HUES64 (cell line): ENCODE measurements around the gene SERPINB1.

Experiments
- H3K27ac ChIP-seq: 2 replicates; pipeline ENCODE4 v1.7.0; 2013; ENCODE audit warnings: low read depth, low read length, inconsistent platforms
- H3K27me3 ChIP-seq: 2 replicates; pipeline ENCODE4 v1.6.1; 2013; ENCODE audit warnings: mild to moderate bottlenecking, low read length; ENCODE audit not compliant: insufficient read depth
- H3K36me3 ChIP-seq: 2 replicates; pipeline ENCODE4 v1.6.1; 2013; ENCODE audit warnings: mild to moderate bottlenecking, low read length; ENCODE audit not compliant: insufficient read depth
- H3K4me1 ChIP-seq: 2 replicates; pipeline ENCODE4 v1.6.1; 2013; ENCODE audit warnings: mild to moderate bottlenecking, low read length, moderate library complexity; ENCODE audit not compliant: insufficient read depth
- H3K4me3 ChIP-seq: 2 replicates; pipeline ENCODE4 v1.5.1; 2013; ENCODE audit warnings: mild to moderate bottlenecking, low read length, moderate library complexity
- H3K9ac ChIP-seq: 2 replicates; pipeline ENCODE4 v1.6.1; 2013; ENCODE audit warnings: mild to moderate bottlenecking, low read depth, low read length
- H3K9me3 ChIP-seq: 2 replicates; pipeline ENCODE4 v1.6.1; 2013; ENCODE audit warnings: low read depth, low read length; ENCODE audit not compliant: insufficient read depth
- WGBS: fragments of 150-250, 120-280 bp; methylation state at CpG from one replicate; pipeline ENCODE4 v1.1.7; 2013; ENCODE audit warnings: missing lambda C conversion rate; 5-methylcytosine and 5-hydroxymethylcytosine counted together

SERPINB1 gene

GRCh38 chr6:2791450-2791974 lies 50.2 kb downstream of the SERPINB1 start:
- no peak overlapping the region for H3K9ac ChIP-seq
- H3K9me3 ChIP-seq, result no peaks in the 10 kb centered on the region
- H3K4me1 ChIP-seq, result peaks cover 5% of the 10 kb centered on the region
- H3K36me3 ChIP-seq, result peaks cover 2% of the 10 kb centered on the region; the same call in 1 of the 2 replicates
- H3K4me3 ChIP-seq, result no peak overlapping the region
- WGBS, result 83% methylated on average over 4 of the region's 4 CpGs
- H3K27me3 ChIP-seq, result no peaks in the 10 kb centered on the region
- no peak overlapping the region for H3K27ac ChIP-seq

DNA sequence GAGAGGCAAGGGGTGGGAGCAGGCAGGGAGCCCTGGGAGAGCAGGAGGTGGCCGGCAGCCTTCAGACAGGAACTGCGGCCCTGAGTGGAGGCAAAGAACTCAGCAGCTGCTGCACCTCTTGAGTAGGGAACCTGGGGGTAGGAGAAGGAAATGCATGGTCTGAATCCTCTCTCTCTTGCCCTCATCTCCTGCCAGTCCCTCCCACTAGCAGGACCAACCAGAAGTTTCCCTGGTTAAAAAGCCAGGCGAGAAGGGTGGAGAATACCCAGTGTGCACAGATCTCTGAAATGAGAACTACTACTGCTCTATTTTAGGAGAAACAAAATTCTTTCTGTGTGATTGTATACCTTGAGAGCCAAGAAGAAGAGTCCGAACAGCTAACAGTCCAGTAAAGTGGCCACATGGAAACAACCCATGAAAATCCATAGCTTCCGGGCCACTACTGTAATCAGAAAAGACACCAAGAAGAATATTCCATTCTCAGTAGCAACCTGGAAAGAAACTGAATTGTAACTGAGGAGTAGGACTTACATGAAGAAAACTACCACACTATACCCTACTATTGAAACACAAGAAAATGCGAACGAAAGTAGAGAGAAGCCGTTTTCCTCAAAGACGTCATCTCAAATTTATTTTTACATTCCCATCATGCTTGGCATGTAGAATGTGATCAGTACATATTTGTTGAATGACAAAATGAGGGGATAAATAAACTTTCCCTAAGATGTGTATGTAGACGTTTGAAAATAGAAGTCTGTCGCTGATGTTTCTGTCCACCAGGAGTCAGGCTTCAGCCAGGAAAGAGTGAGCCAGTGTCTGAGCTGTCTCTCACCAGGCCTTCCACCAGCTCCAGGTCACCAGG lies 50.8 kb downstream of the SERPINB1 start:
- peaks cover 2% of the 10 kb centered on the region; the same call in 1 of the 2 replicates for H3K36me3 ChIP-seq
- peaks cover 5% of the 10 kb centered on the region for H3K4me1 ChIP-seq
- no peaks in the 10 kb centered on the region for H3K27me3 ChIP-seq
- no peaks in the 10 kb centered on the region for H3K9me3 ChIP-seq
- no peak overlapping the region for H3K4me3 ChIP-seq
- H3K27ac ChIP-seq, result no peak overlapping the region
- H3K9ac ChIP-seq, result no peak overlapping the region
- 62% methylated on average over 9 of the region's 11 CpGs for WGBS

- WGBS, result 83% methylated on average over 4 of the region's 4 CpGs
- Histone ChIP-seq H3K4me1 (peaks cover 9% of the 10 kb centered on the region), H3K4me3 (no peak overlapping the region), H3K27ac (no peak overlapping the region), H3K27me3 (no peaks in the 10 kb centered on the region), H3K9me3 (no peaks in the 10 kb centered on the region), H3K9ac (no peak overlapping the region), H3K36me3 (peaks cover 23% of the 10 kb centered on the region)
Observed at GRCh38 chr6:2786269-2786668, 55.4 kb downstream of the SERPINB1 start.

DNA sequence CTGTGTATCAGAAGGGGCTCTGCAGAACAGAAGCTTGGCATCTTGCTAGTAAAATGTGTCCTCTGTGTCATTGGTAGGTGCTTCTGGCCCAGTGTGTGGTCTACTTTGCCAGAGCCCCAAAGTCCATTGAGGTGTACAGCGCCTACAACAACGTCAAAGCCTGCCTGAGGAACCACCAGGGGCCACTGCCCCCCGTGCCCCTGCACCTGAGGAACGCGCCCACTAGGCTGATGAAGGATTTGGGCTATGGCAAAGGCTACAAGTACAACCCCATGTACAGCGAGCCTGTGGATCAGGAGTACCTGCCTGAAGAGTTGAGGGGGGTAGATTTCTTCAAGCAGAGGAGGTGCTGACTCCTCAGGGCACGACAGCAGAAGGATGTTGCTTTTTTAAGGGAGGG lies 56.7 kb downstream of the SERPINB1 start:
- Histone ChIP-seq H3K27ac (no peak overlapping the region), H3K9ac (no peak overlapping the region), H3K27me3 (no peaks in the 10 kb centered on the region), H3K36me3 (peaks cover 34% of the 10 kb centered on the region), H3K4me3 (no peak overlapping the region), H3K9me3 (no peaks in the 10 kb centered on the region), H3K4me1 (peaks cover 4% of the 10 kb centered on the region; the same call in 1 of the 2 replicates)
- WGBS, result 95% methylated on average over 7 of the region's 7 CpGs

- H3K9ac ChIP-seq, result no peak overlapping the region
- H3K4me3 ChIP-seq, result no peak overlapping the region
- H3K27ac ChIP-seq, result no peak overlapping the region
- 0 out of 2 replicates have a peak, but pooled peaks cover 4% of the 10 kb centered on the region for H3K4me1 ChIP-seq
- H3K36me3 ChIP-seq, result peaks cover 43% of the 10 kb centered on the region
- H3K27me3 ChIP-seq, result no peaks in the 10 kb centered on the region
- no peaks in the 10 kb centered on the region for H3K9me3 ChIP-seq
- 92% methylated on average over 5 of the region's 5 CpGs for WGBS
Observed at GRCh38 chr6:2784061-2784460, 57.6 kb downstream of the SERPINB1 start.

- no peak overlapping the region for H3K9ac ChIP-seq
Observed at GRCh38 chr6:2783188-2783963, 58.3 kb downstream of the SERPINB1 start.

DNA sequence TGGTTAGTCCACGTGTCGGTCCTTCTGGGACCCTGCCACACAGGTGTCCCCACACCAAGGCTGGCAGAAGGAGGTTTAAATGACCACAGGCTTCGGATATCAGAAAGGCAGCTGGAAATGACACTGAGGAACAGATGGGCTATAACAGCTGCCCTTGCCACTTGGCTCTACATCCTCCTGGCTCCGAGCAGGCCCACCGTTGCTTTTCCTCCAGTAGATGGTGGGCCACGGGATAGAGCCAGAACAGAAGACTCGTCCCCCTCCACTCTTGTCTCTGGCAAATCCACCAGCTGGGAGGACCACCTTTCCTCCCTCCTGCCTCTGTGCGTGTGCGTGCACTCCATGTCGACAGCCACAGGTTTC lies 58.9 kb downstream of the SERPINB1 start:
- 93% methylated on average over 10 of the region's 10 CpGs for WGBS
- no peak overlapping the region for H3K4me3 ChIP-seq
- H3K36me3 ChIP-seq, result peaks cover 46% of the 10 kb centered on the region
- H3K27me3 ChIP-seq, result no peaks in the 10 kb centered on the region
- no peak overlapping the region for H3K9ac ChIP-seq
- H3K4me1 ChIP-seq, result 0 out of 2 replicates have a peak, but pooled peaks cover 4% of the 10 kb centered on the region
- no peaks in the 10 kb centered on the region for H3K9me3 ChIP-seq
- no peak overlapping the region for H3K27ac ChIP-seq

More at GRCh38 chr6:2783188-2783963, 58.3 kb downstream of the SERPINB1 start:
- H3K4me1 ChIP-seq, result 0 out of 2 replicates have a peak, but pooled peaks cover 4% of the 10 kb centered on the region
- no peak overlapping the region for H3K27ac ChIP-seq
- 81% methylated on average over 19 of the region's 19 CpGs for WGBS
- peaks cover 46% of the 10 kb centered on the region for H3K36me3 ChIP-seq
- H3K4me3 ChIP-seq, result no peak overlapping the region
- no peaks in the 10 kb centered on the region for H3K27me3 ChIP-seq
- H3K9me3 ChIP-seq, result no peaks in the 10 kb centered on the region

GRCh38 chr6:2782356-2782708 lies 59.3 kb downstream of the SERPINB1 start:
- Histone ChIP-seq H3K4me1 (0 out of 2 replicates have a peak, but pooled peaks cover 4% of the 10 kb centered on the region), H3K9ac (no peak overlapping the region), H3K9me3 (no peaks in the 10 kb centered on the region), H3K27me3 (no peaks in the 10 kb centered on the region), H3K36me3 (peaks cover 44% of the 10 kb centered on the region), H3K4me3 (no peak overlapping the region), H3K27ac (no peak overlapping the region)
- 93% methylated on average over 9 of the region's 9 CpGs for WGBS
